HepG2 (cell line): Measurements from ENCODE around the gene FASTKD2. TPM values are rescaled to one million over a fixed set of nuclear protein-coding genes. Genes with fewer than 3 reads are reported as not detected.
A peak's percentile ranks its signal among the peaks of the same experiment; 100 is the strongest.

Experiments used
- ARHGAP35 ChIP-seq: sonication (generic); formaldehyde crosslinking; IDR thresholded peaks from 2 replicates; pipeline ENCODE4 v1.9.0; 2022; ENCODE audit warnings: mild to moderate bottlenecking, inconsistent platforms, moderate library complexity, missing genetic modification reagents, borderline replicate concordance
- CBX5 ChIP-seq: sonication (generic); formaldehyde crosslinking; IDR thresholded peaks from 2 replicates; pipeline ENCODE4 v1.4.0; 2020; ENCODE audit warnings: missing genetic modification reagents, borderline replicate concordance
- DNMT1 ChIP-seq: sonication (generic); formaldehyde crosslinking; IDR thresholded peaks from 2 replicates; pipeline ENCODE4 v1.5.1; 2020; ENCODE audit warnings: mild to moderate bottlenecking, missing genetic modification reagents
- FOXA1 ChIP-seq, 2 experiments: fragments of 450-650 bp in 1 of 2; sonication (generic) in 1 of 2; formaldehyde crosslinking in 1 of 2; IDR thresholded peaks; 2 replicates each; pipeline versions ENCODE4 v1.4.0 to v1.6.1; 2016 to 2020; ENCODE audit warnings: missing genetic modification reagents in 1 of 2
- FOXM1 ChIP-seq: sonication (generic); formaldehyde crosslinking; IDR thresholded peaks from 2 replicates; pipeline ENCODE4 v1.5.0; 2020; ENCODE audit warnings: missing genetic modification reagents
- FOXO1 ChIP-seq: sonication (generic); formaldehyde crosslinking; IDR thresholded peaks from 2 replicates; pipeline ENCODE4 v1.4.0; 2020; ENCODE audit warnings: missing genetic modification reagents
- GATAD2A ChIP-seq: IDR thresholded peaks from 2 replicates; pipeline ENCODE4 v1.6.1; 2016
- HNF4A ChIP-seq: sonication (generic); formaldehyde crosslinking; IDR thresholded peaks from 2 replicates; pipeline ENCODE4 v1.4.0; 2020; ENCODE audit warnings: missing genetic modification reagents
- NCOR1 ChIP-seq: fragments of 200-600 bp; sonication (generic); IDR thresholded peaks from 2 replicates; pipeline ENCODE4 v1.7.0; 2017; ENCODE audit warnings: antibody characterized with exemption, low read length, borderline replicate concordance
- PHF21A ChIP-seq: sonication (generic); formaldehyde crosslinking; IDR thresholded peaks from 2 replicates; pipeline ENCODE4 v1.5.0; 2020; ENCODE audit warnings: mild to moderate bottlenecking, missing genetic modification reagents
- SOX6 ChIP-seq, 2 experiments: fragments of 450-650 bp in 1 of 2; sonication (generic) in 1 of 2; formaldehyde crosslinking in 1 of 2; IDR thresholded peaks; 2 replicates each; pipeline versions ENCODE4 v1.4.0 to v1.6.1; 2017 to 2020; ENCODE audit warnings: antibody characterized with exemption in 1 of 2, mild to moderate bottlenecking in 1 of 2, missing genetic modification reagents in 1 of 2
- SRSF9 ChIP-seq: fragments of 200-400 bp; formaldehyde crosslinking; IDR thresholded peaks from 2 replicates; pipeline ENCODE4 v1.6.1; 2018; ENCODE audit warnings: borderline replicate concordance, mild to moderate bottlenecking, low read depth, low read length; ENCODE audit not compliant: insufficient read depth, poor library complexity, severe bottlenecking
- ZNF235 ChIP-seq: sonication (generic); formaldehyde crosslinking; IDR thresholded peaks from 2 replicates; pipeline ENCODE4 v1.8.1; 2023; ENCODE audit warnings: mild to moderate bottlenecking, missing genetic modification reagents, borderline replicate concordance
- ZNF317 ChIP-seq: sonication (generic); formaldehyde crosslinking; IDR thresholded peaks from 2 replicates; pipeline ENCODE4 v1.5.0; 2020; ENCODE audit warnings: mild to moderate bottlenecking, missing genetic modification reagents
- ZNF432 ChIP-seq: sonication (generic); formaldehyde crosslinking; IDR thresholded peaks from 2 replicates; pipeline ENCODE4 v1.5.0; 2020; ENCODE audit warnings: missing genetic modification reagents, mild to moderate bottlenecking, borderline replicate concordance
- ZNF777 ChIP-seq: sonication (generic); formaldehyde crosslinking; IDR thresholded peaks from 2 replicates; pipeline ENCODE4 v1.4.0; 2020; ENCODE audit warnings: missing genetic modification reagents
- ZNF878 ChIP-seq: sonication (generic); formaldehyde crosslinking; IDR thresholded peaks from 2 replicates; pipeline ENCODE4 v1.8.1; 2023; ENCODE audit warnings: mild to moderate bottlenecking, missing genetic modification reagents, moderate library complexity
- polyA plus RNA-seq, 8 experiments: library from polyadenylated mRNA; depleted of rRNA in 3 of 8; stranded (reverse) in 7 of 8; unstranded in 1 of 8; fragments of >200 nt; fragmentation: Illumina TruSeq in 4 of 8; extraction: Trizol in 4 of 8; gene quantifications; 2 replicates each; pipeline versions ENCODE4 v1.2.1 to v1.2.3, GENCODE V29; 2011 to 2016; ENCODE audit warnings: low read depth in 4 of 8, missing spikeins in 1 of 8, mixed read lengths in 1 of 8; ENCODE audit not compliant: insufficient read depth in 1 of 8
- total RNA-seq, 5 experiments: library from RNA; depleted of rRNA; stranded (reverse); fragments of >200 nt; fragmentation: Illumina TruSeq; extraction: Trizol; gene quantifications; 2 replicates each; pipeline ENCODE4 v1.2.3, GENCODE V29; 2016; ENCODE audit warnings: low read depth in 1 of 5
- TF ChIP-seq, protein P1 (sequence below): sonication (generic); formaldehyde crosslinking; IDR thresholded peaks from 2 replicates; pipeline ENCODE4 v1.8.0; 2022; ENCODE audit warnings: missing genetic modification reagents, mild to moderate bottlenecking, borderline replicate concordance
- TF ChIP-seq, protein P2 (sequence below): sonication (generic); formaldehyde crosslinking; IDR thresholded peaks from 2 replicates; pipeline ENCODE4 v1.4.0; 2020; ENCODE audit warnings: mild to moderate bottlenecking, missing genetic modification reagents
- TF ChIP-seq, protein P3 (sequence below): IDR thresholded peaks from 2 replicates; pipeline ENCODE4 v1.6.1; 2012; ENCODE audit warnings: low read depth, low read length, improper control_type of control experiment
- TF ChIP-seq, protein P4 (sequence below): sonication (generic); formaldehyde crosslinking; IDR thresholded peaks from 2 replicates; pipeline ENCODE4 v1.4.0; 2020; ENCODE audit warnings: low read depth, mild to moderate bottlenecking, missing genetic modification reagents
- TF ChIP-seq, protein P5 (sequence below): IDR thresholded peaks from 2 replicates; pipeline ENCODE4 v1.6.1; 2018; ENCODE audit warnings: missing genetic modification reagents, mild to moderate bottlenecking, missing compliant biosample characterization

FASTKD2 gene
- total and polyA plus RNA-seq, 2 of the 13 experiments (the other 11 are each of a cell fraction or from before 2014, with no cell fraction given), result 41.1 to 77.8 TPM

DNA sequence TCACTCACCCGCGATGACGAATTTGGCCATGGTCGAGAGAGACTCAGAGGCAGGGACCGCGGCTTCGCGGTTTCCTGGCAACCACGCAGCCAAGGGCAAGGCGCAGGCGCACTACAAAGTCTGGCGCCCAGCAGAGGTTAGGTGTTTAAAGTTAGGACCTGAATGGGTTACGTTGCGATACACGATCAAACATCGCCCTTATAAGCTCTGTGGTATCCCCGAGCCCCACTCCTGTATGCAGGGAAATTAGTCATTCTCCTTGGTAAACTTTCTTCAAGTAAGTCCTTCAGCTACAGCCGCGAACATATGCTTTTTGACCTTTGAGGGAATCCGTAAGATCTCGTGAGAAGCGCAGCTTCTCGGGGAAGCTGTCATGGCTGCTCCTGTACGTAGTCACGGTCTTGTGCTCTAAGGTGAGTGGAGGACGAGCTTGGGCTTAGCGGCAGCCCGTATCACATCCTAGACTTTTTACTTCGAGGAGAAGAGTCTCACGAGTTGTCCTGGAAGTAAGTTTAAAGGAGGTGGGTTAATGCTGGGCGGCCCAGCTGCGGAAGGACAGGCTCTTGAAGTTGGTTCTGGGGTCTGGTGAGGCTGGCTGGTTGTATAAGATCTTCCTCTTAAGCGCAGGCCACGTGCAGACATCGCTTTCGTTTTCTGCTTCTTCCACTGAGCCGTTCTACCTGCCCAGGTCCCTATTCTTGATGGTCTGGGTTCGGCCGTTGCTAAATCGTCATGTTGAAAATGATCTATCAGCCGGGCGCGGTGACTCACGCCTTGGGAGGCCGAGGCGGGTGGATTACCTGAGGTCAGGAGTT is at the start of gene FASTKD2, which contains the start of gene MDH1B (continued):
- TF ChIP-seq, protein P1, sequence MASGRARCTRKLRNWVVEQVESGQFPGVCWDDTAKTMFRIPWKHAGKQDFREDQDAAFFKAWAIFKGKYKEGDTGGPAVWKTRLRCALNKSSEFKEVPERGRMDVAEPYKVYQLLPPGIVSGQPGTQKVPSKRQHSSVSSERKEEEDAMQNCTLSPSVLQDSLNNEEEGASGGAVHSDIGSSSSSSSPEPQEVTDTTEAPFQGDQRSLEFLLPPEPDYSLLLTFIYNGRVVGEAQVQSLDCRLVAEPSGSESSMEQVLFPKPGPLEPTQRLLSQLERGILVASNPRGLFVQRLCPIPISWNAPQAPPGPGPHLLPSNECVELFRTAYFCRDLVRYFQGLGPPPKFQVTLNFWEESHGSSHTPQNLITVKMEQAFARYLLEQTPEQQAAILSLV (CRISPR knock-in tag), result peak; percentile 22; the same call in 1 of the 2 replicates
- TF ChIP-seq ZNF432 (CRISPR knock-in tag) (no peak), ZNF235 (CRISPR knock-in tag) (no peak; the same call in 1 of the 2 replicates), PHF21A (CRISPR knock-in tag) (no peak; the same call in 1 of the 2 replicates), ZNF317 (CRISPR knock-in tag) (peak; percentile 76; the same call in 1 of the 2 replicates), HNF4A (peak; percentile 40; the same call in 1 of the 2 replicates), FOXM1 (CRISPR knock-in tag) (no peak), CBX5 (CRISPR knock-in tag) (peak; percentile 88; the same call in 1 of the 2 replicates), GATAD2A (peak; percentile 70), SRSF9 (no peak), ZNF878 (CRISPR knock-in tag) (no peak), ARHGAP35 (CRISPR knock-in tag) (no peak; the same call in 1 of the 2 replicates), DNMT1 (CRISPR knock-in tag) (0 out of 2 replicates have a peak, but pooled peaks have one; percentile 55), SOX6 (IDR thresholded peaks at IDR 0.05) (no peak), SOX6 (CRISPR knock-in tag; IDR thresholded peaks at IDR 0.05) (peak; percentile 71), ZNF777 (no peak), FOXA1 (IDR thresholded peaks at IDR 0.05) (no peak), FOXA1 (CRISPR knock-in tag; IDR thresholded peaks at IDR 0.05) (no peak), FOXO1 (CRISPR knock-in tag) (0 out of 2 replicates have a peak, but pooled peaks have one; percentile 32), NCOR1 (peak; percentile 47; the same call in 1 of the 2 replicates)
- TF ChIP-seq, protein P2, sequence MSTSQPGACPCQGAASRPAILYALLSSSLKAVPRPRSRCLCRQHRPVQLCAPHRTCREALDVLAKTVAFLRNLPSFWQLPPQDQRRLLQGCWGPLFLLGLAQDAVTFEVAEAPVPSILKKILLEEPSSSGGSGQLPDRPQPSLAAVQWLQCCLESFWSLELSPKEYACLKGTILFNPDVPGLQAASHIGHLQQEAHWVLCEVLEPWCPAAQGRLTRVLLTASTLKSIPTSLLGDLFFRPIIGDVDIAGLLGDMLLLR (CRISPR knock-in tag), result peak; percentile 70; the same call in 1 of the 2 replicates
- TF ChIP-seq, protein P3, sequence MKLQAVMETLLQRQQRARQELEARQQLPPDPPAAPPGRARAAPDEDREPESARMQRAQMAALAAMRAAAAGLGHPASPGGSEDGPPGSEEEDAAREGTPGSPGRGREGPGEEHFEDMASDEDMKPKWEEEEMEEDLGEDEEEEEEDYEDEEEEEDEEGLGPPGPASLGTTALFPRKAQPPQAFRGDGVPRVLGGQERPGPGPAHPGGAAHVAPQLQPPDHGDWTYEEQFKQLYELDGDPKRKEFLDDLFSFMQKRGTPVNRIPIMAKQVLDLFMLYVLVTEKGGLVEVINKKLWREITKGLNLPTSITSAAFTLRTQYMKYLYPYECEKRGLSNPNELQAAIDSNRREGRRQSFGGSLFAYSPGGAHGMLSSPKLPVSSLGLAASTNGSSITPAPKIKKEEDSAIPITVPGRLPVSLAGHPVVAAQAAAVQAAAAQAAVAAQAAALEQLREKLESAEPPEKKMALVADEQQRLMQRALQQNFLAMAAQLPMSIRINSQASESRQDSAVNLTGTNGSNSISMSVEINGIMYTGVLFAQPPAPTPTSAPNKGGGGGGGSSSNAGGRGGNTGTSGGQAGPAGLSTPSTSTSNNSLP, result no peak
- TF ChIP-seq, protein P4, sequence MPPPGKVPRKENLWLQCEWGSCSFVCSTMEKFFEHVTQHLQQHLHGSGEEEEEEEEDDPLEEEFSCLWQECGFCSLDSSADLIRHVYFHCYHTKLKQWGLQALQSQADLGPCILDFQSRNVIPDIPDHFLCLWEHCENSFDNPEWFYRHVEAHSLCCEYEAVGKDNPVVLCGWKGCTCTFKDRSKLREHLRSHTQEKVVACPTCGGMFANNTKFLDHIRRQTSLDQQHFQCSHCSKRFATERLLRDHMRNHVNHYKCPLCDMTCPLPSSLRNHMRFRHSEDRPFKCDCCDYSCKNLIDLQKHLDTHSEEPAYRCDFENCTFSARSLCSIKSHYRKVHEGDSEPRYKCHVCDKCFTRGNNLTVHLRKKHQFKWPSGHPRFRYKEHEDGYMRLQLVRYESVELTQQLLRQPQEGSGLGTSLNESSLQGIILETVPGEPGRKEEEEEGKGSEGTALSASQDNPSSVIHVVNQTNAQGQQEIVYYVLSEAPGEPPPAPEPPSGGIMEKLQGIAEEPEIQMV (CRISPR knock-in tag), result peak; percentile 38; the same call in 1 of the 2 replicates
- TF ChIP-seq, protein P5, sequence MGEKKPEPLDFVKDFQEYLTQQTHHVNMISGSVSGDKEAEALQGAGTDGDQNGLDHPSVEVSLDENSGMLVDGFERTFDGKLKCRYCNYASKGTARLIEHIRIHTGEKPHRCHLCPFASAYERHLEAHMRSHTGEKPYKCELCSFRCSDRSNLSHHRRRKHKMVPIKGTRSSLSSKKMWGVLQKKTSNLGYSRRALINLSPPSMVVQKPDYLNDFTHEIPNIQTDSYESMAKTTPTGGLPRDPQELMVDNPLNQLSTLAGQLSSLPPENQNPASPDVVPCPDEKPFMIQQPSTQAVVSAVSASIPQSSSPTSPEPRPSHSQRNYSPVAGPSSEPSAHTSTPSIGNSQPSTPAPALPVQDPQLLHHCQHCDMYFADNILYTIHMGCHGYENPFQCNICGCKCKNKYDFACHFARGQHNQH, result peak; percentile 92; the same call in 1 of the 2 replicates
